Fibroblast of skin of scalp (primary cell): ENCODE data around the gene VPS51. TPM values are rescaled to one million over a fixed set of nuclear protein-coding genes. Genes with fewer than 3 reads are reported as not detected.

Experiments used
- DNase-seq: peaks from one replicate; pipeline ENCODE4 v3.0.0-alpha.2; 2013
- polyA plus RNA-seq, 2 experiments: library from polyadenylated mRNA; unstranded; fragments of 120-200 nt; gene quantifications; one replicate each; pipeline ENCODE4 v1.2.1, GENCODE V29; 2013; ENCODE audit not compliant: insufficient read length in 2 of 2

Gene VPS51
- 96.5 TPM for polyA plus RNA-seq (2013, experiment 1 of 2; ENCODE audit: insufficient read length)
- 79.6 TPM for polyA plus RNA-seq (2013, experiment 2 of 2; ENCODE audit: insufficient read length)

DNA sequence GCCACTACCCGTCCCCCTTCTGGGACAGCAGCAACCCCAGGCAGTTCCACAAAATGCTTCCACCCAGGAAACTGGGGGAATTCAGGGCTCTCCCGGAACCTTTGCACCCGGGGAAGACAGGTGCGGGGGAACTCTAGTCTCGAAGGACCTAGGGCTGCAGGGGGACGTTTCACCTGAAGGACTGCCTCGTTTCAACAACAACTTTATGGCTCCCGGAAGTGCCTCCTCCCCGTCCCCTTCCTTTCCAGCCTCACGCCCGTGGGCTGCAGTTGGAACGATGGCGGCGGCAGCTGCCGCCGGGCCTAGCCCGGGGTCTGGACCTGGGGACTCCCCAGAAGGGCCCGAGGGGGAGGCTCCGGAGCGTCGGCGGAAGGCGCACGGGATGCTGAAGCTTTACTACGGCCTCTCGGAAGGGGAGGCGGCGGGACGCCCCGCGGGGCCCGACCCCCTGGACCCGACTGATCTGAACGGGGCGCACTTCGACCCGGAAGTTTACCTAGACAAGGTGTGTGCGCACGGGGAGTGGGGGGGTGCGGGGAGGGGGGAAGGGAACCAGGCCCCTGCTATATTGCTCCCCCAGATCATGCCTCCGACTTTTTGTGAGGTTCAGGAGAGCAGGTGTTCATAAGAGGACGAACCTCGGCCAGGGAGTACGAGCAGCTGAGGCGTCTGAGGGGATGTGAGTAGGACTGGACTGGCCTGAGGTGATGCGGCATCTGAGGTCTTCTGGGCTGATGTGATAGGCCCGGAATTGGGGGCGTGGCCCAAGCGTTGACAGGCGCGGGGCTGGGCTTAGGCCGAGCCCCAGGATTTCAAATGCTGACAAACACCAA is at the start of gene VPS51:
TSS of gene VPS51 (plus strand) at position 241 of the 833 bp plus-strand sequence. CDS start at position 278, 37 bp downstream.
- DNase-seq, result peak; percentile 92

DNA sequence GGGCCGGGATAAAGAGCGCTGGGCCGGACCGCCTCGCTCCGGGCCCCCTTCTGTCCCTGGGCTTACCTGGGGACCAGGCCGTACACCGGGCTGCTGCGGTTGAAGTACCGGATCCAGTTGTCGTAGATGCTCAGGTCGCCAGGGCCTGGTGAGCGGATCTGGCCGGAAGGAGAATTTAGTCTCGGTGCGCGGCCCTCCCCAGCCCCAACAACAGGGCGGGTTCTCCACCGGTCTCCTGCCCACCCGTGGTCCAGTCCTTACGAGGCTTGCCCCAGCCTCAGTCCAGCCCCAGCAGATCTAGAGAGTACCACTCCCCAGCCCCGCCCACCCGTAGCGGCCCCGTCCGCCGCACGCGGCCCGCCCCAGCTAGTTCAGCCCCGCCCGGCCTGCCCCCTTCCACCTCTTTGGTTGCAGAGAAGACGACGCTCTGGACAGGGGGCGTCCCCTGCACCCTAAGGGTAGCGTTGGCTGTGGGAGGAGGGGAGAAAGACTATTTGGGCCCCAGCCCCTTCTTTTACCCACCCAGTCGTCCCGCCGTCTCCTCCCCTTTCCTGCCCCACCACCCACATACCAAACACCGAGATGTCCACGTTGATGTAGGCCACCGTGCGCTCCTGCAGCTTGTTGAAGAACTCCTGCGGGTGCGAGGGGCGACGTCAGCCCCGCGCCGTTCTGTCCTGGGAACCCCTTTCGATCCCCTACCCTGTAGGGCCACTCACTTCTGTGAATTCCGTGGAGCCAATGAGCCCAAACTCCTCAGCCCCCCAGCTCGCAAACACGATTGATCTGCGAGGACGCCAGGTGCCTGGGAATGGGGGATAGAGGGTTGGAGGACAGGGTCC is 48.2 kb upstream of the VPS51 start:
- peak; percentile 11 for DNase-seq

DNA sequence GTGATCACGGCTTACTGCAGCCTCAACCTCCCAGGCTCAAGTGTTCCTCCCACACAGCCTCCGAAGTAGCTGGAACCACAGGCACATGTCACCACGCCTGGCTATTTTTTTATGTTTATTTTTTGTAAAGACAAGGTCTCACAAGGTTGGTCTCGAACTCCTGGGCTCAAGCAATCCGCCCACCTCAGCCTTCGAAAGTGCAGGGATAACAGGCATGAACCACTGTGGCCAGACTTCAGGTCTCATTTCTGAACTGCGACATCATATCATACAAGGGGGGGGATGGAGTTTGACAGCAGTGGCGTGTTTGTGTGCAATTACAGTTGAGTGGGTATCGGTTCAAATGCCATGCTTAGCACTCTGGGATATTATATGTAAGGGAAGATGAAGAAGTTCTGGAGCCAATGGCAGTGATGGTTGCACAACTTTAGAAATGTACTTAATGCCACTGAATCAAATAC is 44.6 kb upstream of the VPS51 start:
- DNase-seq, result no peak

DNA sequence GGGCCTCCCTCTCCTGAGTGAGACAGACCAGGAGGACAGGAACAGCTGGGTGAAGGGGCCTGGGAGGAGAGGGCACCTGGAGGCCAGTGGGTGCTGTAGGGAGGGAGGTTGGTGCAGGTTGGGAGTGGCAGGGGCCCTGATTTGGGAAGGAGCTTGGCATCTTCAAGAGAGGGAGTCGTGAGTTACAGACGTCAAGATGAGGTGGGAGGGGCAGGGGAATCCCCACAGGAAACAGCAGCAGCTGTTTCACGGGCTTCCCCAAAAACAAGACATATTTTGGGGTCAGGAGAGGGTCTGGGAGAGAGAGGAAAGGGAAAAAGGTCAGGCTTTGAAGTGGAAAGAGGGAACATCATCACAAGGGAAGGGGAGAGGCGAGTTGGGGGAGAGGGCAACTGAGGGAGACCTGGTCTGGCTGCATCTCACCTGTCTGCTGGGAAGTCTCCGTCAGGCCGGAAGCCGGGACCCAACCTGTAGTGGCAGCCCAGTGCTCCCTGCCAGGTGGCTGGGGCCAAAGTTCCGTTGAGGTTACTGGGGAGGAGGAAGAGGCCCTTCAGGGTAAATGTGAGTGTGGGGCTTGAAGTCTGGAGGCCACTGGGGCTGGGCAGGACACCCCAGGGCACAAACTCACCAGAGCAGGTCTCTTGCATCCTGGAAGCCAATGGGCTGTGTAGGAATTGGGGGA is 42.0 kb upstream of the VPS51 start:
- DNase-seq, result no peak

DNA sequence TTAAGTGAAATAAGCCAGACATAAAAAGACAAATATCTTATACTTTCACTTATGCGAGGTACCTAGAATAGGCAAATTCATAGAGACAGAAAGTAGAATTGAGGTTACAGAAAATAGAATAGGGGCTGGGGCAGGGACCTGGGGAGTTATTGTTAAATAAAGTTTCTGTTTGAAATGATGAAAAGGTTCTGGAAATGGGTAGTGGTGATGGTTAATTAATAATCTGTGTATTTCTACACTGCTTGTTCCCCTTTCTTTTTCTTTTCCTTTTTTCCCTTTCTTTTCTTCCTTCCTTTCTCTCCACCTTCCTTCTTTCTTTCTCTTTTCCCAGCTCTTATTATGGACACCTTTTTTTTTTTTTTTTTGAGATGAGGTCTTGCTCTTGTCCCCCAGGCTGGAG is 40.5 kb upstream of the VPS51 start:
- DNase-seq, result no peak

DNA sequence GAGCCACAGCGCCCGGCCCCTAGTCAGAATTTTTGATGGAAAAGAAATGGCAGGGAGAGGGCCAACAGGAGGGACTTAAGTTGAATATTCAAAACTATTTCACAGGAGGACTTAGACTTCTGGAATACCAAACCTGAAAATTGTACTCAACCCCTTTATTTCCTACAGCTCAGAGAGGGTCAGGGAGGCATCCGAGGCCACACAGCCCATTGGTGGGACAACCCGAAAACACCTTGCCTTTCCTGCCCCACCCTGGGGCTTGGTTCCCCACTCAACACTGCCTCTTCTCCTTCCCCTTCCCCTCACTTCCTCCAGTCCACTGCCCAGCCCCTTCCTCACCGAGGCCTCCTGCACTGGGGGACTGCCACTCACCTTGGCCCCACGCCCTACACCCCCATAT is 39.0 kb upstream of the VPS51 start:
- DNase-seq, result no peak

DNA sequence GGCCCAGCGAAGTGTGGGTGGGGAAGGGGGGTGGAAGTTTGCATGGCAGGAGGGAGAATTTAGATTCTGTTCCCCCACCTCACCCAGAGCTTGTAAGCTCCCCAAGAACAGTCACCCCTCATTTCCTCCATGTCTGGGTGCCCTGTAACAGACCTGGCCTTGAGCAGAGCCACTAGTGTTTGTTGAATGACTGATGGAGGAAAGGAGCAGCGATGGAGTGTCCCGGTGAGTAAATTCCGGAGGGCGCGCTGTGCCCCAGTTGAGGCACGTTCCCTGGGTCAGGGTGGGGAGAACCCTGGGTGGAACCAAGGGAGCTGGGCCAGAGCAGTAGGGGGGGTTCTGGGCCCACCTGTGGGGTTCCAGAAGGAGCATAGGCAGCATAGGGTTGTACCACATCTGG is 38.5 kb upstream of the VPS51 start:
- no peak for DNase-seq

DNA sequence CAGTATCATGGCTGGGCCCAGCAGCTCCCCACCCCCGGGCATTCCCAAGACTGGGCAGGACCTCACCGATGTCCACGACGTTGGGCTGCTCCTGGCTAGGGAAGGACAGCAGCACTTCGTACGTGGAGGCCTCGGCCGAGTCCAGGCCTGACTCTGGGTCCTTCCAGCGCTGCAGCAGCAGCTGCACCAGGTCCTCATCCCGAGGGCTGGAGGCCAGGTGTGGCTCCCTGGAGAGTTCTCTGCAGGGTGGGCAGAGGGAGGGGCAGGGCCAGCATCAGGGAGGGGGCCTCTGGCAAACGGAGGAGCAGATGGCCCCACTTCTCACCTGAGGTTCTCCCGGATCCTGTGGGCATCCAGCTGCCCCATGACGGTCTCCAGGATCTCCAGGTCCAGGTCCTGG is 38.0 kb upstream of the VPS51 start:
- no peak for DNase-seq

DNA sequence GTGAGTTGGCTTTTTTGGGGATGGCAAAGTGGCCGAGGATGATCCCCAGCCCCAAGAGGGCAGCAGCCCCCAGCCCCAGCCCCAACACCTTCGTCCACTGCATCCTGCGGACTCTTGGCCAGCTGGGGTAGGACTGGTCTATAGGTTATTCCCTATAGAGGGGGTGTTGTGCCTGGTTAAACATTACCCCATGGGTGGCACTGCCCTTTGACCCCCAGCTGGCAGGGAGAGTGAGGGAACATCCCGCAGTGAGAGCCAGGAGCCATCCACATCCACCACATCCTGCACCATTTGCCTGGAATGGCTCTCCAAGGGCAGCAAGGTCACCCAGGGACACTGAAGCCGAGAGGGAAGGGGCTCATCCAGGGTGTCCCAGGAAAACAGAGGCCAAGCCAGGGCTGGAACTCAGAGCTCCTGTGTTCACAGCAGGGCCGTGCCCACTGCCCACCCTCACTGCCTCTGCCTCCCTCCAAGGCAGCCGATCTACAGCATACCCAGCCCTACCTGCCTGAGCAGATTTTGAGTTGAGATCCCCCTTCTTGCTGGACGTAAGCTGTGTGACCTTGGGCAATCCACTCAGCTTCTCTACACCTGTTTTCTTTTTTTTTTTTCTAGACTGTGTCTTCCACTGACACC is 37.5 kb upstream of the VPS51 start, which contains the start of gene NAALADL1:
TSS of gene NAALADL1 (minus strand) at position 135 of the 636 bp plus-strand sequence. CDS start at position 103, 32 bp downstream.
- DNase-seq, result no peak

DNA sequence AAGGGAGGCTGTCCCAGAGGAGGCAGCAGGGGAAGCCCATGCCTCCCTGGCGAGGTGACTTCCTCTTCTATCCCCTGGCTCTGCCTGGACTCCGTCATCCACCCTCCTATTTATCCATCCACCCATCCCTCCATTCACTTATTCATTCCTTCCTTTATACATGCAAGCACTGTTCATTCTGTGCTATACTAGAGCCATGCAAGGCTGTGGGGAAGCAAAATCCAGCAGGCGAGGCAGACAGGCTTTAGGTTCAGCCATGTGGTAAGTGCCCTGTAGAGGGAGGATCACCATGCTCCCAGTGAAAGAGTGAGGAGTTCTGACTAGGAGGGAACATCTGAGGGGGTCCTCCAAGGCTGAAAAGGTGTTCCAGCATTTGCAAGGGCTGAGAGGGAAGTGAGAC is 36.5 kb upstream of the VPS51 start:
- no peak for DNase-seq

DNA sequence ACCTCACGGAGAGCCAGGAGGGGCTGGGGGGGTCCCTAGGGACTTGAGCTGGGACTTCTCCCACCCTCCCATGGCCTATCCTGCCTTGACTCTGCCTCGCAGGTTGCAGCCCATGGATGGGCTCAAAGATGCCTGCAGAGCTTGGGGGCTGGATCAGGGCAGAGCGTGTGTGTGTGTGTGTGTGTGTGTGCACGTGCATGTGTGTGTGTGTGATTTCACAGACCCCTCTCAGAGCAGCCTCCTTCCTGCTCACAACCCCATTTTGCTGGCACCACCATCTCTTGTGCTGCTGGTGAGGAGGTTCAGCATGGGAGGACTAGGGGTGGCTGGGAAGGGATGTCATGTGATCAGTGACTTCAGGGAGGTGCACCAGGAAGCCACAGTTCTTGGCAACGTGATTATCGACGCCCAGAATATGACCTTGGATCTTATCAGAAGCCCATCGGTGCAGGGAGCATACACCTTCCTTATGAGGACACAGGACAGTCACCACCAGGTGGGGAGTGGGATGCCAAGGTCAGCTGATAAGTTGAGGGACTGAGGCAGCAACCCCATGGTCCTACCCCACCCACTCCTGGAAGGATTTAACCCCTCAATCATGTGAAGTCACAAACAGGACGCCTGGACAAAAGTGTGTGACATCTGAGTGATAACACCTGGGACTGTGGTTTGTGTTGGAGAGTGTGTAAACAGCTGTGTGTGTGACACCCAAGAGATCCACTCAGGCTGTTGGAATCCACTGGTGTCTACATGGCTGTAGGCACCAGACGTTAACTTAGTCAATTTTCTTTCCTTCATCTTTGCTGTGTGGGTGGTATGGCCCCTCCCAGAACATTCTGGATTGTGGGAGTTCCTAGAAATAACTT is 35.8 kb upstream of the VPS51 start:
- no peak for DNase-seq

DNA sequence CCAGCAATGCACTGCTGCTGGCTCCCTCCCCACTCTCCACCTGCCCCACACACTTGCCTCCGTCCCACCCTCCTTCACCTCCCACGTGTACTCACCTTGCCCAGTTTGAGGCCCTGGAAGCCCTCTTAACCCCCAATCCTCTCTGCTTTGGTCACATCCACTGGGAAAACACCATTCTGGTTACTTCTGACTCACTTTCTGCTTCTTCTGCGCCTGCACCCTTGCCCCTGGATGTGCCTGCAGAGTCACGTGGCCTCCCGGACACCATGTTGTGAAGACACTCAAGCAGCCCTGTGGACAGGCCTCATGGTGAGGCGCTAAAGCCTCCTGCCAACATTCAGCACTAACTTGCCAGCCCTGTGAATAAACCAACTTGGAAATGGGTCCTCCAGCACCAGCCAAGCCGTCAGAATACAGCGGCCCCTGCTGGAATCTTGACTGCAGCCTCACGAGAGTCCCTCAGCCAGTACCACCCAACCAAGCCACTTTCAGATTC is 35.1 kb upstream of the VPS51 start:
- DNase-seq, result peak; percentile 7

DNA sequence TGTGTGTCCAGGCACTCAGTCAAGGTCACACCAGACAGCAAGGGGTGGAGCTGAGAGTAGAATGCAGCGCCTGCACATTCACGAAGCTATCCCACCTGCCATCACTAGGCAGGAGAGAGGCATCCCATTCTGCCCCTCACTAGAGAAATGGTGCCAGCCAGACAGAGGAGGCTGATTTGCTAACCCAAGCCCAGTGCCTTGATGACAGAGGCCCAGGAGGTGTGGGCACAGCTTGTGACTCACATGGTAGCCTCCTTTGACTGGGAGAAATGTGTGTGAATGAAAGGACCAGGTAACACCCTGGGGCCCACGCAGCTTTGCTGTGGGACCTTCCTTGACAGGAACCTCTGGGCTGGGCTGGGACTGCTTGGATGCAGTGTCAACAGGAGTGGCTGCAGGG is 32.5 kb upstream of the VPS51 start:
- no peak for DNase-seq

DNA sequence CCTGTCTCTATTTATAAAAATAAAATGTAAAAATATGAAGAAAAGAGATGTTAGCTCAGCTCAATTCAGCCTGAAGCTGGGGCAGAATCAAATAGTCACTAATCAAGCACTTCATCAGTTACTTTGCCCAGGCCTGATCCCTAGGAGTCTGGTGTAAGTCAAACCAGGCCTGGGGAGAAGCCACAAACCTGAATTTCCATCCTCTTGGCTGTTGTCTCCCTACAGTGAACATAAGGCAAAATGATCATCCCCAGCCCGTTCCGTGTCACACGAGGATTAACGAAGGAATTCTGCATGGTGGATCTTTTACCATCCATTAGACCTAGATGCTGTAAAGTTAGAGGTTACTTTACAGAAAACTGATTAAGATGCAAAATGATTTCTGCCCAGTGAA is 31.2 kb upstream of the VPS51 start:
- DNase-seq, result no peak

DNA sequence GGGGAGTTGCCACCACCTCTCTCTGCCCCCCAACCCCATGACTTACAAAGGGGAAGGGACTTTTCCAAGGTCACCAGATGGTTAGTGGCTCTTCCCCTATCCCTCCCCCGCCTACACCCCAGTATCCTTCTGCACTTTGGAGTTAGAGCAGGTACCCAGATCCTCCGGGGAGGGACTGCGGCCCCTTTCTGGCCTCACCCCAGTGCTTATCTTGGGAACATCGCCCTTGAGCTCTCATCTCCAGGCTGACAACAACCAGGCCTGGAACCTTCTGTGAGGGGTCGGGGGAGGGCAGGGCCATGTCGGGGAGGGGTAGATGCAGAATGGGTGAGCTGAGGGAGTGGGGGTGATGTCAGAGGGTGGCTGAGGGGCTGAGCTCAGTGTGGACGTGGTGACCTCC is 30.2 kb upstream of the VPS51 start:
- DNase-seq, result no peak

DNA sequence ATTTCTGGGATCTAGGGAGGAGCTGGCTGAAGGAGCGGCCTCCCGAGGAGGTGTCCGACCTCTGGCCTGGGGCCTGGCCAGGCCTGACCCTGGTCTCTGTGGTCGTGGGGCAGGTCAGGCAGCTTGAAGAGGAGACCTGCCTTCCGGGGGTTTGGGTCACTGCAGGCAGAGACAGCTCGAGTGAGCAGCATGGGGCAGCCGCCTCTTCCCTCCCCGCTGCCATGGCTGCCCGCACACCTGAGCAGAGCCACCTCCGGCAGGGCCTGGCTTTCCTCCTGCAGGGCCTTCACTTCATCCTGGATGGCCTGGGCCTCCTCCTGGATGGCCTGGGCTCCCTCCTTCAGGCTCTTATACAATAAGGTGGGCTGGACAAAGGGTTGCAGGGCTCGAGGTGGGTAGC is 29.7 kb upstream of the VPS51 start:
- no peak for DNase-seq

DNA sequence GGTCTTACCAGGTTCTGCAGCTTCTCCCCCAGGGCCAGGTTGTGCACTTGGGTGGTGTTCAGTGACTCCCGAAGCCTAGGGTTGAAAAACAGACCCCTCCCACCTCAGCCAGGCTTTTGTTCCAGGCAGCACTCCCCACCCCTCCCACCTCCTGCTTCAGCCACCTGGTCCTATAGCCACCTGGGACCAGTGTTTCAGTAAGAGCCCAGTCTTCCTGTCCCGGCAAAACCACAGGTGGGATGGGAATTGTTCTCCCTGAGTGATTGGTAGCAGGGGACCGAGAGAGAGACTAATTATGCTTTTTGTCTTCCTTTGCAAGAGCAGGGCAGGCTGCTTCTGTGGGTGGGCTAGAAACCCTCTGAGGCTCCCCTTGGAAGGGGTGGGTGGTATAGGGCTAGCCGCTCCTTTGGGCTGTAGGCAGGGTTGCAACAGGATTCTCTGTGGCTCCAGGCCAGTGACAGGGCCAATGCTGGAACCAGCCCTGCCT is 29.2 kb upstream of the VPS51 start:
- no peak for DNase-seq

DNA sequence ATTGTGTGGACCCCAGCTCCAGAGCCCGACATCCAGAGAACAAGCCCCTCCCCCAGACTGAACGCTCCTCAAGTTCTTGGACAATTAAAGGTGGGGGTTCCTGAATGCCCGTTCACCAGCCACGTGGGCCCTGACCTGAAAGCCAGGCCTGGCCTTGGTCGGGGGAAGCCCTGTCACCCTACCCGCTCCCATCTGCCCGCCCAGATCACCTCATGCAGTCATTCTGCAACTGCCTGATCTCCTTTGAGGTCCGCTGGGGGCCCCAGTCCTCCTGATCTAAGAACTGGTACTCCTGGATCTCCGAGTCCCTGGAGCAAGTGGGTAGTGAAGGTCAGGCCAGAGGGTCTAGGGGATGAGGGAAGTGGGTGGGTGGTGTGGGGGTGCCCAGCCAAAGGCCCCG is 28.6 kb upstream of the VPS51 start:
- DNase-seq, result no peak

DNA sequence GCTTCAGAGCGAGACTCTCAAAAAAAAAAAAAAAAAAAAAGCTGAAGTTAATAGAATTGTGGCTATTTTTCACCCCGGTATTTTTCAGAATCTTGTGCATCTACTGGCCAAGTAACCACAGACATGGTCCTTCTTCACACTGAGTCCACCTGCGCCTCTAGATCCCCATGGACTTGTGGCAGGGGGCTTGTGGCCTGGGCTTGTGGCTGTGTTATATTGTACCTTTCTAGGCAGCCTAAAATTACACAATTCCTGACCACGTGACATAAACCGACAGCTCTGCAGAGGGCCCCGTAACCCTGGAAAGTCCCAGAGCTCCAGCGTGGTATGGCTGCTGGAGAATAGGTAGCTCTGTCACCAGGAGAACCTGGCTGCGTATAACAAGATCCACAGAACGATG is 26.8 kb upstream of the VPS51 start:
- DNase-seq, result no peak

DNA sequence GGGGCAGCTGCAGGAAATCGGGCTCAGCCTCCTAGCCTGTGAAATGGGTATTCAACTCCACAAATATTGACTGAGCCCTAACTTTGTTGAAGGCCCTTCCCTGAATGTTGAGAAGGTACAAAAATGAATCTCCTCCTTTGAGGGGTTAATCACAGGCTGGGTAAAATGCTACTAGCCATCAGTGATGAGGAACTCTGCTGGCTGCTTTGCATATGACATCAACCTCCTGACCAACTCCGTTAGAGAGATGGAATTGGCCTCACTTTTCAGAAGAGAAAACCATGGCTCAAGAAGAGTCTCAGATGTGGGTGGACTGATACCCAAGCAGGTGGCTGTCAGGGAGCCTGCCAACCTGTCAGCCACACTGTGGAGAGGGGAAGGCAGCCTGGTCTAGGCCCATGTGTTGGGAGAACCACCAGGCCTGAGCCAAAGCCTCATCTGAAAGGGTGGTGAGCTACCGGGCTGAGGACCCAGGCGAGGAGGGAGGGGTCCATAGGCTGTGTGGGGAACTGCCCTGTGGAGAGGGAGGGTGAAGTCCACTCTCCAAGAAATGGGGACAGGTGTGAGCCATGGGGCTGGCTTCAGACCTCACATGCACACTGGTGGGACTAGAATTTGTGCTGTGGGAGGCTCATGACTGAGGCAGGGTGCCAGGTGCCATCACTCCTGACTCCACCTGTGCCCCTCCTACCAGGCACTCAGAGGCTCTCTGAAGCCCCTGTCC is 23.9 kb upstream of the VPS51 start:
- DNase-seq, result no peak
